GM10266 (cell line): Measurements from ENCODE around the gene AAK1.
"Not testable (repeated sequence)": the region's sequence is repeated elsewhere in the genome, so short reads cannot be mapped to it uniquely, and the experiment has no call there.

Source experiments
- DNase-seq: peaks from one replicate; pipeline ENCODE4 v3.0.0; 2012; ENCODE audit errors: extremely low spot score
- CTCF ChIP-seq: IDR thresholded peaks from 2 replicates; pipeline ENCODE4 v1.5.1; 2012; ENCODE audit warnings: mild to moderate bottlenecking, low read depth; ENCODE audit not compliant: control insufficient read depth, insufficient read depth; ENCODE audit errors: missing control alignments

AAK1 gene

GRCh38 chr2:69669666-69670065 lies 26.1 kb upstream of the AAK1 start:
- DNase-seq: no peak
- no peak for TF ChIP-seq CTCF

- no peak for TF ChIP-seq CTCF
- no peak for DNase-seq
Measured at GRCh38 chr2:69668598-69668997, 25.1 kb upstream of the AAK1 start.

- TF ChIP-seq CTCF: no peak
- no peak for DNase-seq
Measured at GRCh38 chr2:69667805-69668382, 24.4 kb upstream of the AAK1 start.

GRCh38 chr2:69665152-69665551 lies 21.6 kb upstream of the AAK1 start:
- TF ChIP-seq CTCF: no peak
- no peak for DNase-seq

- DNase-seq: no peak
- TF ChIP-seq CTCF: no peak
Measured at GRCh38 chr2:69663860-69664259, 20.3 kb upstream of the AAK1 start.

- not testable (repeated sequence) for DNase-seq
Measured at GRCh38 chr2:69662547-69662946, 19.0 kb upstream of the AAK1 start.

GRCh38 chr2:69660637-69661036 lies 17.1 kb upstream of the AAK1 start:
- DNase-seq: no peak
- TF ChIP-seq CTCF: no peak

- DNase-seq: no peak
- TF ChIP-seq CTCF: no peak
Measured at GRCh38 chr2:69659941-69660483, 16.5 kb upstream of the AAK1 start.
